ENCODE data around the gene UFSP1. TPM values are rescaled to one million over a fixed set of nuclear protein-coding genes. Genes with fewer than 3 reads are reported as not detected.

UFSP1 gene
- total and polyA plus RNA-seq, 2 of the 13 experiments (the other 11 are each of a cell fraction or from before 2014, with no cell fraction given): 0.65 to 3.3 TPM

DNA sequence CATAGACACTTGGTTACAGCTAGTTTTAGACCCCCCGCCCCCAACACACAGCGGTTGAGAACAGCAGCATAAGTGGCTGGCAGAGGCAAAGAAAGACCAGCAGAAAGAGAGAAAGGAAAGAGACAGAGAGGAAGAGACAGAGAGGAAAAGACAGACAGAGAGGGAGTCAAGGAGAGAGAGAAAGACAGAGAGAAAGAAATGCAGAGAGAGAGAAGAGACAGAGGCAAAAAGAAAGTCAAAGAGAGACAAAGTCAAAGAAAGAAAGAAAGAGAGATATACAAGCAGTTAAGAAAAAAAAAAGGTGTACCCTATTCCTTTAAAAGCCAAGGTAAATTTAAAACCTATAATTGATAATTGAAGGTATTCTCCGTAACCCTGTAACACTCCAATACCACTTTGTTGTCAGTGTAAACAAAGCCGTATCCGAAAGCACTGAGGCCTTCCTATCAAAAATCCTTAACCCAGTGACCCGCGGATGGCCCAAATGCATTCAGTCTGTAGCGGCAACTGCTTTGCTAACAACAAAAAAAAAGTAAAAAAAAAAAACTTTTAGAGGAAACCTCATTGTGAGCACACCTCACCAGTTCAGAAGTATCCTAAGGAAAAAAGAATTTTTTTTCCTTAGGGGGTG lies 48.9 kb downstream of the UFSP1 start (continued):
- TF ChIP-seq FOXA3 (CRISPR knock-in tag; IDR thresholded peaks at IDR 0.05) (peak; percentile 73), RXRB (CRISPR knock-in tag; IDR thresholded peaks at IDR 0.05; ENCODE audit: borderline replicate concordance) (peak; percentile 39; the same call in 1 of the 2 replicates), ZNF607 (CRISPR knock-in tag; IDR thresholded peaks at IDR 0.05; ENCODE audit: borderline replicate concordance) (no peak), ISL2 (CRISPR knock-in tag; IDR thresholded peaks at IDR 0.05) (no peak), CTCF (CRISPR knock-in tag; IDR thresholded peaks at IDR 0.05) (no peak), ZNF790 (CRISPR knock-in tag; IDR thresholded peaks at IDR 0.05; ENCODE audit: borderline replicate concordance) (no peak), ZNF136 (CRISPR knock-in tag; IDR thresholded peaks at IDR 0.05; ENCODE audit: low read depth) (no peak), ESRRA (CRISPR knock-in tag; IDR thresholded peaks at IDR 0.05; ENCODE audit: low read depth) (no peak), KDM5B (CRISPR knock-in tag; IDR thresholded peaks at IDR 0.05; ENCODE audit: borderline replicate concordance) (no peak), DMTF1 (CRISPR knock-in tag; IDR thresholded peaks at IDR 0.05) (no peak), NFYB (CRISPR knock-in tag; IDR thresholded peaks at IDR 0.05) (no peak), ZNF773 (CRISPR knock-in tag; IDR thresholded peaks at IDR 0.05; ENCODE audit: borderline replicate concordance) (no peak), NBN (conservative IDR thresholded peaks at IDR 0.05) (no peak), ETV5 (CRISPR knock-in tag; IDR thresholded peaks at IDR 0.05; ENCODE audit: borderline replicate concordance) (no peak), MIER2 (CRISPR knock-in tag; IDR thresholded peaks at IDR 0.05) (no peak), PPARG (CRISPR knock-in tag; conservative IDR thresholded peaks at IDR 0.05) (0 out of 2 replicates have a peak, but pooled peaks have one; percentile 19), ZNF564 (CRISPR knock-in tag; IDR thresholded peaks at IDR 0.05) (no peak)
- TF ChIP-seq, protein P1, sequence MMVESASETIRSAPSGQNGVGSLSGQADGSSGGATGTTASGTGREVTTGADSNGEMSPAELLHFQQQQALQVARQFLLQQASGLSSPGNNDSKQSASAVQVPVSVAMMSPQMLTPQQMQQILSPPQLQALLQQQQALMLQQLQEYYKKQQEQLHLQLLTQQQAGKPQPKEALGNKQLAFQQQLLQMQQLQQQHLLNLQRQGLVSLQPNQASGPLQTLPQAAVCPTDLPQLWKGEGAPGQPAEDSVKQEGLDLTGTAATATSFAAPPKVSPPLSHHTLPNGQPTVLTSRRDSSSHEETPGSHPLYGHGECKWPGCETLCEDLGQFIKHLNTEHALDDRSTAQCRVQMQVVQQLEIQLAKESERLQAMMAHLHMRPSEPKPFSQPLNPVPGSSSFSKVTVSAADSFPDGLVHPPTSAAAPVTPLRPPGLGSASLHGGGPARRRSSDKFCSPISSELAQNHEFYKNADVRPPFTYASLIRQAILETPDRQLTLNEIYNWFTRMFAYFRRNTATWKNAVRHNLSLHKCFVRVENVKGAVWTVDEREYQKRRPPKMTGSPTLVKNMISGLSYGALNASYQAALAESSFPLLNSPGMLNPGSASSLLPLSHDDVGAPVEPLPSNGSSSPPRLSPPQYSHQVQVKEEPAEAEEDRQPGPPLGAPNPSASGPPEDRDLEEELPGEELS (CRISPR knock-in tag; IDR thresholded peaks at IDR 0.05): 0 out of 2 replicates have a peak, but pooled peaks have one; percentile 32
- TF ChIP-seq, protein P2, sequence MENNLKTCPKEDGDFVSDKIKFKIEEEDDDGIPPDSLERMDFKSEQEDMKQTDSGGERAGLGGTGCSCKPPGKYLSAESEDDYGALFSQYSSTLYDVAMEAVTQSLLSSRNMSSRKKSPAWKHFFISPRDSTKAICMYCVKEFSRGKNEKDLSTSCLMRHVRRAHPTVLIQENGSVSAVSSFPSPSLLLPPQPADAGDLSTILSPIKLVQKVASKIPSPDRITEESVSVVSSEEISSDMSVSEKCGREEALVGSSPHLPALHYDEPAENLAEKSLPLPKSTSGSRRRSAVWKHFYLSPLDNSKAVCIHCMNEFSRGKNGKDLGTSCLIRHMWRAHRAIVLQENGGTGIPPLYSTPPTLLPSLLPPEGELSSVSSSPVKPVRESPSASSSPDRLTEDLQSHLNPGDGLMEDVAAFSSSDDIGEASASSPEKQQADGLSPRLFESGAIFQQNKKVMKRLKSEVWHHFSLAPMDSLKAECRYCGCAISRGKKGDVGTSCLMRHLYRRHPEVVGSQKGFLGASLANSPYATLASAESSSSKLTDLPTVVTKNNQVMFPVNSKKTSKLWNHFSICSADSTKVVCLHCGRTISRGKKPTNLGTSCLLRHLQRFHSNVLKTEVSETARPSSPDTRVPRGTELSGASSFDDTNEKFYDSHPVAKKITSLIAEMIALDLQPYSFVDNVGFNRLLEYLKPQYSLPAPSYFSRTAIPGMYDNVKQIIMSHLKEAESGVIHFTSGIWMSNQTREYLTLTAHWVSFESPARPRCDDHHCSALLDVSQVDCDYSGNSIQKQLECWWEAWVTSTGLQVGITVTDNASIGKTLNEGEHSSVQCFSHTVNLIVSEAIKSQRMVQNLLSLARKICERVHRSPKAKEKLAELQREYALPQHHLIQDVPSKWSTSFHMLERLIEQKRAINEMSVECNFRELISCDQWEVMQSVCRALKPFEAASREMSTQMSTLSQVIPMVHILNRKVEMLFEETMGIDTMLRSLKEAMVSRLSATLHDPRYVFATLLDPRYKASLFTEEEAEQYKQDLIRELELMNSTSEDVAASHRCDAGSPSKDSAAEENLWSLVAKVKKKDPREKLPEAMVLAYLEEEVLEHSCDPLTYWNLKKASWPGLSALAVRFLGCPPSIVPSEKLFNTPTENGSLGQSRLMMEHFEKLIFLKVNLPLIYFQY (CRISPR knock-in tag; IDR thresholded peaks at IDR 0.05; ENCODE audit: borderline replicate concordance): peak; percentile 57; the same call in 1 of the 2 replicates

All from HepG2 (cell line).